ENCODE measurements around the gene DNM3. TPM values are rescaled to one million over a fixed set of nuclear protein-coding genes. Genes with fewer than 3 reads are reported as not detected.

DNM3 gene
- polyA plus RNA-seq, 3 donors = 0.15 TPM; not detected in 2

GRCh38 chr1:171796592-171796991 lies 44.7 kb upstream of the DNM3 start:
- Mint-ChIP-seq H3K4me1 (peaks cover 4% of the 10 kb centered on the region), H3K27me3 (ENCODE audit: low read depth in 3 of 3) (peaks cover 0 to 2% (median 0%) of the 10 kb centered on the region in 3 donors), H3K36me3 (peaks cover 61 to 80% of the 10 kb centered on the region in 2 donors), H3K4me3 (no peak overlapping the region), H3K9me3 (no peaks in the 10 kb centered on the region), H3K27ac (peak overlapping the region in 1 of 7 donors; percentile 28)
- H3K4me1 ChIP-seq (ENCODE audit: control insufficient read depth in 1 of 2, insufficient read depth in 2 of 2, low read length in 2 of 2) = no peaks in the 10 kb centered on the region
- H3K9ac ChIP-seq (ENCODE audit: insufficient read depth, low read length, poor library complexity, severe bottlenecking) = no peak overlapping the region
- no peak overlapping the region for H3K4me2 ChIP-seq (replicated peaks; ENCODE audit: extremely low read depth, low read length, poor library complexity, severe bottlenecking)
- no peak for TF ChIP-seq CTCF (IDR thresholded peaks at IDR 0.05)
- intact Hi-C loops (cut with micrococcal nuclease) = no loop called here
- H3K36me3 ChIP-seq (replicated peaks in 1 of 2; ENCODE audit: control insufficient read depth in 1 of 2, insufficient read depth in 2 of 2, low read length in 2 of 2) = peaks cover 68 to 90% of the 10 kb centered on the region in 2 donors
- no peaks in the 10 kb centered on the region for H4K20me1 ChIP-seq (ENCODE audit: insufficient read depth, low read length)
- WGBS (ENCODE audit: insufficient coverage) = 100% methylated on average over 4 of the region's 5 CpGs
- H3K9me3 ChIP-seq (replicated peaks in 1 of 2; ENCODE audit: control insufficient read depth in 1 of 2, insufficient read depth in 1 of 2, low read length in 2 of 2) = no peaks in the 10 kb centered on the region
- no peaks in the 10 kb centered on the region for H3K27me3 ChIP-seq (ENCODE audit: control insufficient read depth in 2 of 2, insufficient read depth in 2 of 2, low read length in 2 of 2)
- DNase-seq = no peak
- no peaks in the 10 kb centered on the region for H3K79me2 ChIP-seq (ENCODE audit: insufficient read depth, low read length)
- H2AFZ ChIP-seq (ENCODE audit: insufficient read depth, low read depth, low read length, poor library complexity, severe bottlenecking) = no peak overlapping the region
- H3K4me3 ChIP-seq (replicated peaks in 1 of 3; ENCODE audit: low read depth in 2 of 3, low read length in 3 of 3) = no peak overlapping the region
- H3K27ac ChIP-seq (ENCODE audit: low read depth in 1 of 2, low read length in 2 of 2) = no peak overlapping the region

GRCh38 chr1:171798311-171798710 lies 43.0 kb upstream of the DNM3 start:
- Histone ChIP-seq H3K4me2 (replicated peaks; ENCODE audit: extremely low read depth, low read length, poor library complexity, severe bottlenecking) (no peak overlapping the region), H2AFZ (ENCODE audit: insufficient read depth, low read depth, low read length, poor library complexity, severe bottlenecking) (no peak overlapping the region), H4K20me1 (ENCODE audit: insufficient read depth, low read length) (no peaks in the 10 kb centered on the region), H3K4me3 (replicated peaks in 1 of 3; ENCODE audit: low read depth in 2 of 3, low read length in 3 of 3) (no peak overlapping the region), H3K9me3 (replicated peaks in 1 of 2; ENCODE audit: control insufficient read depth in 1 of 2, insufficient read depth in 1 of 2, low read length in 2 of 2) (no peaks in the 10 kb centered on the region), H3K27ac (ENCODE audit: low read depth in 1 of 2, low read length in 2 of 2) (no peak overlapping the region), H3K4me1 (ENCODE audit: control insufficient read depth in 1 of 2, insufficient read depth in 2 of 2, low read length in 2 of 2) (peaks cover 6 to 12% of the 10 kb centered on the region in 2 donors), H3K36me3 (replicated peaks in 1 of 2; ENCODE audit: control insufficient read depth in 1 of 2, insufficient read depth in 2 of 2, low read length in 2 of 2) (peaks cover 51 to 73% of the 10 kb centered on the region in 2 donors), H3K9ac (ENCODE audit: insufficient read depth, low read length, poor library complexity, severe bottlenecking) (no peak overlapping the region), H3K79me2 (ENCODE audit: insufficient read depth, low read length) (no peaks in the 10 kb centered on the region), H3K27me3 (ENCODE audit: control insufficient read depth in 2 of 2, insufficient read depth in 2 of 2, low read length in 2 of 2) (no peaks in the 10 kb centered on the region)
- Mint-ChIP-seq H3K4me3 (no peak overlapping the region), H3K27me3 (ENCODE audit: low read depth in 3 of 3) (peaks cover 0 to 2% (median 0%) of the 10 kb centered on the region in 3 donors), H3K9me3 (no peaks in the 10 kb centered on the region), H3K27ac (peak overlapping the region in 3 of 7 donors; percentile 0 to 21 (median 5)), H3K4me1 (peaks cover 18% of the 10 kb centered on the region), H3K36me3 (peaks cover 46 to 63% of the 10 kb centered on the region in 2 donors)
- 100% methylated on average over 3 of the region's 3 CpGs for WGBS (ENCODE audit: insufficient coverage)
- intact Hi-C loops (cut with micrococcal nuclease) = no loop called here
- TF ChIP-seq CTCF (IDR thresholded peaks at IDR 0.05) = no peak
- DNase-seq = no peak
